HCT116 (cell line): ENCODE data around the gene ELAPOR1. TPM values are rescaled to one million over a fixed set of nuclear protein-coding genes. Genes with fewer than 3 reads are reported as not detected.

Source experiments
- ATAC-seq: fragments of 200-7000 bp; cut with Tn5 transposase; 2 replicates; pipeline ENCODE4 v1.9.1; 2020; ENCODE audit warnings: mild to moderate bottlenecking, moderate library complexity
- BruUV-seq: library from RNA; stranded (reverse); fragments of 400-500 nt; replicated peaks from 2 replicates; lab custom pipeline; 2021; lab: Mats Ljungman, UMichigan
- CTCF ChIA-PET: fragments of 300-600 bp; sonication (Branson Sonifier 250); formaldehyde crosslinking; loops from one replicate; lab custom pipeline; 2021; ENCODE audit warnings: antibody characterized with exemption; lab: Charles Lee
- POLR2A ChIA-PET: fragments of 300-600, 350-600 bp; sonication (Branson Sonifier 250); formaldehyde crosslinking; loops from one replicate; lab custom pipeline; 2021; ENCODE audit warnings: antibody characterized with exemption; lab: Charles Lee
- RAD21 ChIA-PET, 2 experiments: fragments of 300-600 bp; sonication (Branson Sonifier 250); formaldehyde crosslinking; loops; one replicate each; lab custom pipeline; 2023; ENCODE audit warnings: low total read pairs in 2 of 2; ENCODE audit not compliant: uncharacterized antibody in 2 of 2, unreplicated experiment in 2 of 2, low non-redundant PET in 1 of 2; lab: Charles Lee
- DNase-seq: peaks from one replicate; pipeline ENCODE4 v3.0.0-alpha.2; 2010; ENCODE audit warnings: low read depth, low spot score
- H2AFZ ChIP-seq: fragments of 200-600 bp; shearing (Covaris generic), sonication (generic); 2 replicates; pipeline ENCODE4 v1.6.1; 2017; ENCODE audit warnings: low read depth, mixed run types, mixed read lengths, antibody characterized with exemption, low read length; ENCODE audit not compliant: poor library complexity, severe bottlenecking
- H3K27ac ChIP-seq: 2 replicates; pipeline ENCODE4 v1.5.1; 2012; ENCODE audit warnings: low read depth, low read length
- H3K27me3 ChIP-seq: fragments of 200-600 bp; sonication (generic); 2 replicates; pipeline ENCODE4 v1.6.1; 2016; ENCODE audit warnings: mixed run types, low read length, mixed read lengths; ENCODE audit not compliant: insufficient read depth
- H3K36me3 ChIP-seq, 2 experiments: fragments of 200-500 bp in 1 of 2; fragments of 200-600 bp in 1 of 2; sonication (Bioruptor generic) in 1 of 2; sonication (generic) in 1 of 2; 2 replicates each; pipeline versions ENCODE4 v1.5.1 to v1.6.1; 2014 to 2016; ENCODE audit warnings: low read length in 2 of 2, inconsistent platforms in 1 of 2, mixed read lengths in 1 of 2, mixed run types in 1 of 2; ENCODE audit not compliant: insufficient read depth in 2 of 2, control insufficient read depth in 1 of 2
- H3K4me1 ChIP-seq, 2 experiments: fragments of 200-600 bp in 1 of 2; sonication (generic) in 1 of 2; 2 replicates each; pipeline versions ENCODE4 v1.5.1 to v1.6.1; 2012 to 2017; ENCODE audit warnings: low read length in 2 of 2, inconsistent platforms in 1 of 2, mild to moderate bottlenecking in 1 of 2, mixed read lengths in 1 of 2, mixed run types in 1 of 2, moderate library complexity in 1 of 2; ENCODE audit not compliant: insufficient read depth in 2 of 2, control insufficient read depth in 1 of 2
- H3K4me2 ChIP-seq: fragments of 200-600 bp; sonication (generic); 2 replicates; pipeline ENCODE4 v1.6.1; 2017; ENCODE audit warnings: mixed run types, low read length, mixed read lengths
- H3K4me3 ChIP-seq, 2 experiments: fragments of 200-600 bp in 1 of 2; sonication (generic) in 1 of 2; replicated peaks in 1 of 2; 2 replicates each; pipeline ENCODE4 v1.5.1; 2011 to 2016; ENCODE audit warnings: low read length in 2 of 2, control low read depth in 1 of 2, low read depth in 1 of 2, mild to moderate bottlenecking in 1 of 2, mixed read lengths in 1 of 2, mixed run types in 1 of 2
- H3K79me2 ChIP-seq: fragments of 200-600 bp; sonication (generic); 2 replicates; pipeline ENCODE4 v1.6.1; 2017; ENCODE audit warnings: mild to moderate bottlenecking, mixed run types, low read length, moderate library complexity, mixed read lengths; ENCODE audit not compliant: insufficient read depth
- H3K9ac ChIP-seq: fragments of 200-600 bp; sonication (generic); 2 replicates; pipeline ENCODE4 v1.6.1; 2016; ENCODE audit warnings: low read length, mixed read lengths
- H3K9me2 ChIP-seq: fragments of 200-600 bp; sonication (generic), shearing (Covaris generic); 2 replicates; pipeline ENCODE4 v1.6.1; 2017; ENCODE audit warnings: mixed run types, mild to moderate bottlenecking, moderate library complexity; ENCODE audit not compliant: insufficient read depth
- H3K9me3 ChIP-seq, 2 experiments: fragments of 200-500 bp in 1 of 2; fragments of 200-600 bp in 1 of 2; sonication (Bioruptor generic) in 1 of 2; sonication (generic) in 1 of 2; 2 replicates each; pipeline ENCODE4 v1.6.1; 2014 to 2017; ENCODE audit warnings: low read length in 2 of 2, mixed read lengths in 2 of 2, inconsistent platforms in 1 of 2, low read depth in 1 of 2, mild to moderate bottlenecking in 1 of 2, mixed run types in 1 of 2, moderate library complexity in 1 of 2; ENCODE audit not compliant: control insufficient read depth in 1 of 2, insufficient read depth in 1 of 2
- H4K20me1 ChIP-seq: fragments of 200-600 bp; sonication (generic), shearing (Covaris generic); 2 replicates; pipeline ENCODE4 v1.6.1; 2017; ENCODE audit warnings: mixed run types, mild to moderate bottlenecking, moderate library complexity; ENCODE audit not compliant: insufficient read depth
- CBX3 ChIP-seq: IDR thresholded peaks from 2 replicates; pipeline ENCODE4 v1.6.1; 2012; ENCODE audit warnings: low read depth
- EGR1 ChIP-seq: IDR thresholded peaks from 2 replicates; pipeline ENCODE4 v1.6.1; 2012; ENCODE audit warnings: low read depth
- ELF1 ChIP-seq: IDR thresholded peaks from 2 replicates; pipeline ENCODE4 v1.6.1; 2012; ENCODE audit warnings: low read depth, borderline replicate concordance
- EZH2 ChIP-seq: fragments of 200-600 bp; sonication (generic); IDR thresholded peaks from 2 replicates; pipeline ENCODE4 v1.6.1; 2017; ENCODE audit warnings: antibody characterized with exemption, mixed run types
- FOSL1 ChIP-seq: IDR thresholded peaks from 2 replicates; pipeline ENCODE4 v1.6.1; 2012; ENCODE audit warnings: low read depth
- JUND ChIP-seq: IDR thresholded peaks from 2 replicates; pipeline ENCODE4 v1.6.1; 2012
- MAX ChIP-seq: IDR thresholded peaks from 2 replicates; pipeline ENCODE4 v1.6.1; 2012
- POLR2A ChIP-seq: IDR thresholded peaks from 2 replicates; pipeline ENCODE4 v1.7.0; 2011; ENCODE audit warnings: borderline replicate concordance; ENCODE audit not compliant: insufficient read depth, insufficient read length; ENCODE audit errors: extremely low read depth
- POLR2AphosphoS5 ChIP-seq: IDR thresholded peaks from 2 replicates; pipeline ENCODE4 v1.6.1; 2011; ENCODE audit warnings: mild to moderate bottlenecking, low read depth, low read length, moderate library complexity
- RAD21 ChIP-seq: IDR thresholded peaks from 2 replicates; pipeline ENCODE4 v1.6.1; 2012; ENCODE audit warnings: low read depth, mild to moderate bottlenecking
- REST ChIP-seq: IDR thresholded peaks from 2 replicates; pipeline ENCODE4 v1.6.1; 2012; ENCODE audit warnings: low read depth
- TCF7L2 ChIP-seq: IDR thresholded peaks from 2 replicates; pipeline ENCODE4 v1.7.0; 2011; ENCODE audit warnings: borderline replicate concordance, inconsistent platforms; ENCODE audit not compliant: insufficient read depth, insufficient read length; ENCODE audit errors: extremely low read depth
- YY1 ChIP-seq: IDR thresholded peaks from 2 replicates; pipeline ENCODE4 v1.6.1; 2011; ENCODE audit warnings: low read length, low read depth, moderate library complexity, mild to moderate bottlenecking; ENCODE audit not compliant: insufficient replicate concordance; ENCODE audit errors: extremely low read depth
- ZFX ChIP-seq: fragments of 450-650 bp; IDR thresholded peaks from 2 replicates; pipeline ENCODE4 v1.6.1; 2017
- ZNF274 ChIP-seq: fragments of 200-500 bp; sonication (Bioruptor generic); IDR thresholded peaks from 2 replicates; pipeline ENCODE4 v1.6.1; 2014; ENCODE audit warnings: mild to moderate bottlenecking, low read depth, low read length, inconsistent platforms
- intact Hi-C: fragments of 100-400 bp; cut with micrococcal nuclease; formaldehyde crosslinking; loops from 2 replicates; pipeline ENCODE4 v1.10.0; 2022
- total RNA-seq: library from RNA; stranded (reverse); gene quantifications from one replicate; pipeline ENCODE4 v1.2.1, GENCODE V29; 2021; ENCODE audit not compliant: unreplicated experiment
- TF ChIP-seq, protein P1 (sequence below): IDR thresholded peaks from 2 replicates; pipeline ENCODE4 v1.6.1; 2011; ENCODE audit warnings: mild to moderate bottlenecking, low read length, moderate library complexity; ENCODE audit not compliant: insufficient replicate concordance; ENCODE audit errors: extremely low read depth

ELAPOR1 gene
- total RNA-seq, 1 experiment from 2014 or later = 0.57 TPM

GRCh38 chr1:109067883-109068282 lies 46.0 kb upstream of the ELAPOR1 start:
- no peak overlapping the region for H3K27ac ChIP-seq
- H3K36me3 ChIP-seq = peaks cover 6 to 9% of the 10 kb centered on the region in 2 experiments; a peak in 3 of 4 replicates
- intact Hi-C loops = no loop called here
- no peak overlapping the region for H3K9ac ChIP-seq
- H3K9me3 ChIP-seq = no peaks in the 10 kb centered on the region
- ChIA-PET CTCF (no interaction called here), RAD21 (no interaction called here), POLR2A (no interaction called here)
- no peaks in the 10 kb centered on the region; the same call in 1 of the 2 replicates for H4K20me1 ChIP-seq
- no peak for TF ChIP-seq ZNF274
- no peak for TF ChIP-seq YY1
- no peak overlapping the region for H2AFZ ChIP-seq
- peaks cover 36% of the 10 kb centered on the region for H3K79me2 ChIP-seq
- no peaks in the 10 kb centered on the region; the same call in 1 of the 2 replicates for H3K9me2 ChIP-seq
- BruUV-seq = no TSS peak
- DNase-seq (no peak), ATAC-seq (no peak)
- no peaks in the 10 kb centered on the region for H3K4me1 ChIP-seq
- no peak overlapping the region for H3K4me2 ChIP-seq
- no peak overlapping the region for H3K4me3 ChIP-seq
- H3K27me3 ChIP-seq = no peaks in the 10 kb centered on the region

DNA sequence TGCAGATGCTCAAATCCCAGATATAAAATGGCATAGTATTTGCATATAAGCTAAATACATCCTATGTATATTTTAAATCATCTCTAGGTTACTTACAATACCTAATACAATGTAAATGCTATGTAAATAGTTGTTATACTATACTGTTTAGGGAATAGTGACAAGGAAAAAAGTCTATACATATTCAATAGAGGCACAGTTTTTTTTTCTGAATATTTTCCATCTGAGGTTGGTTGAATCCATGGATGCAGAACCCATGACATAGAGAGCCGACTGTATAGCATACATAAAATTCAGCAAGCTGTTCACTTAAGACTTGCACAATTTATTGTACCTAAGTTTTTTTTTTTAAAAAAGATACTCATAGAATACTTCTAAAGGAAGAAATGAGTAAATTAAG lies 44.6 kb upstream of the ELAPOR1 start:
- no peak overlapping the region for H3K27ac ChIP-seq
- POLR2A ChIA-PET = no interaction called here
- intact Hi-C loops = no loop called here
- no peak overlapping the region for H2AFZ ChIP-seq
- no peaks in the 10 kb centered on the region; the same call in 1 of the 2 replicates for H3K9me2 ChIP-seq
- H3K4me1 ChIP-seq = no peaks in the 10 kb centered on the region
- peaks cover 0 to 9% of the 10 kb centered on the region in 2 experiments; a peak in 2 of 4 replicates for H3K36me3 ChIP-seq
- H4K20me1 ChIP-seq = no peaks in the 10 kb centered on the region; the same call in 1 of the 2 replicates
- no peak overlapping the region for H3K9ac ChIP-seq
- no peak for DNase-seq
- no peak overlapping the region for H3K4me2 ChIP-seq
- H3K27me3 ChIP-seq = no peaks in the 10 kb centered on the region
- RAD21 ChIA-PET = no interaction called here
- no peaks in the 10 kb centered on the region for H3K9me3 ChIP-seq
- CTCF ChIA-PET = interaction anchor here (1.3 kb wide), 1 partner anchor 31 kb away, joined by 4 read pairs; no protein-coding TSS in a partner anchor
- peaks cover 39% of the 10 kb centered on the region for H3K79me2 ChIP-seq
- BruUV-seq = no TSS peak
- ATAC-seq = no peak
- H3K4me3 ChIP-seq = no peak overlapping the region
- TF ChIP-seq, protein P1, sequence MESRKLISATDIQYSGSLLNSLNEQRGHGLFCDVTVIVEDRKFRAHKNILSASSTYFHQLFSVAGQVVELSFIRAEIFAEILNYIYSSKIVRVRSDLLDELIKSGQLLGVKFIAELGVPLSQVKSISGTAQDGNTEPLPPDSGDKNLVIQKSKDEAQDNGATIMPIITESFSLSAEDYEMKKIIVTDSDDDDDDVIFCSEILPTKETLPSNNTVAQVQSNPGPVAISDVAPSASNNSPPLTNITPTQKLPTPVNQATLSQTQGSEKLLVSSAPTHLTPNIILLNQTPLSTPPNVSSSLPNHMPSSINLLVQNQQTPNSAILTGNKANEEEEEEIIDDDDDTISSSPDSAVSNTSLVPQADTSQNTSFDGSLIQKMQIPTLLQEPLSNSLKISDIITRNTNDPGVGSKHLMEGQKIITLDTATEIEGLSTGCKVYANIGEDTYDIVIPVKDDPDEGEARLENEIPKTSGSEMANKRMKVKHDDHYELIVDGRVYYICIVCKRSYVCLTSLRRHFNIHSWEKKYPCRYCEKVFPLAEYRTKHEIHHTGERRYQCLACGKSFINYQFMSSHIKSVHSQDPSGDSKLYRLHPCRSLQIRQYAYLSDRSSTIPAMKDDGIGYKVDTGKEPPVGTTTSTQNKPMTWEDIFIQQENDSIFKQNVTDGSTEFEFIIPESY = no peak
- TF ChIP-seq EGR1 = no peak
- no peak for TF ChIP-seq JUND
- TF ChIP-seq POLR2AphosphoS5 = no peak
- no peak for TF ChIP-seq TCF7L2
- TF ChIP-seq ZNF274 = no peak
- TF ChIP-seq ZFX = no peak
- no peak for TF ChIP-seq RAD21
- TF ChIP-seq FOSL1 = no peak
- no peak for TF ChIP-seq POLR2A
- no peak for TF ChIP-seq MAX
- TF ChIP-seq REST = no peak
- no peak for TF ChIP-seq CBX3
- TF ChIP-seq EZH2 = no peak
- TF ChIP-seq ELF1 = no peak
